K562 (cell line): Measurements from ENCODE around the gene TTC31. TPM values are rescaled to one million over a fixed set of nuclear protein-coding genes. Genes with fewer than 3 reads are reported as not detected.
A peak's percentile ranks its signal among the peaks of the same experiment; 100 is the strongest.

Experiments used
- CAMTA2 ChIP-seq: fragments of 250-450 bp; sonication (Bioruptor Pico); conservative IDR thresholded peaks from 2 replicates; pipeline ENCODE4 v1.5.1; 2022
- CHCHD3 ChIP-seq: fragments of 250-450 bp; sonication (Bioruptor Pico); IDR thresholded peaks from 2 replicates; pipeline ENCODE4 v2.1.2; 2022; ENCODE audit warnings: mild to moderate bottlenecking
- CHD1 ChIP-seq: fragments of 200-600 bp; sonication (generic); IDR thresholded peaks from one replicate; pipeline ENCODE4 v1.6.1; 2012; ENCODE audit warnings: mild to moderate bottlenecking, moderate library complexity, low read length, inconsistent platforms
- EP300 ChIP-seq: IDR thresholded peaks from 2 replicates; pipeline ENCODE4 v1.6.1; 2012; ENCODE audit warnings: low read length, improper control_type of control experiment
- ETV5 ChIP-seq: sonication (generic); formaldehyde crosslinking; IDR thresholded peaks from 2 replicates; pipeline ENCODE4 v1.4.0; 2020; ENCODE audit warnings: low read depth, mild to moderate bottlenecking, missing genetic modification reagents
- FOXM1 ChIP-seq, 2 experiments: fragments of 450-650 bp in 1 of 2; sonication (generic) in 1 of 2; formaldehyde crosslinking in 1 of 2; IDR thresholded peaks; 2 replicates each; pipeline versions ENCODE4 v1.6.1 to v1.9.0; 2017 to 2022; ENCODE audit warnings: low read depth in 2 of 2, mild to moderate bottlenecking in 2 of 2, missing genetic modification reagents in 1 of 2, moderate library complexity in 1 of 2
- GABPA ChIP-seq: fragments of 200-800 bp; sonication (Bioruptor generic); conservative IDR thresholded peaks from 2 replicates; pipeline ENCODE4 v1.6.1; 2016; ENCODE audit warnings: low read depth, missing genetic modification characterization, missing compliant biosample characterization
- HLTF ChIP-seq: fragments of 450-650 bp; IDR thresholded peaks from 2 replicates; pipeline ENCODE4 v1.6.1; 2016
- MED1 ChIP-seq: sonication (generic); formaldehyde crosslinking; IDR thresholded peaks from 2 replicates; pipeline ENCODE4 v1.8.1; 2023; ENCODE audit warnings: missing genetic modification reagents, borderline replicate concordance
- NCOA2 ChIP-seq, 2 experiments: fragments of 450-650 bp; IDR thresholded peaks; 2 replicates each; pipeline ENCODE4 v1.6.1; 2018; ENCODE audit warnings: mild to moderate bottlenecking in 2 of 2, moderate library complexity in 1 of 2; ENCODE audit not compliant: partially characterized antibody in 2 of 2
- NCOR1 ChIP-seq: fragments of 450-650 bp; IDR thresholded peaks from 2 replicates; pipeline ENCODE4 v1.6.1; 2016; ENCODE audit warnings: mild to moderate bottlenecking, moderate library complexity
- PHB2 ChIP-seq: fragments of 450-650 bp; IDR thresholded peaks from 2 replicates; pipeline ENCODE4 v1.6.1; 2017; ENCODE audit warnings: low read depth
- PYGO2 ChIP-seq: fragments of 450-650 bp; IDR thresholded peaks from 2 replicates; pipeline ENCODE4 v1.6.1; 2016; ENCODE audit warnings: mild to moderate bottlenecking, missing genetic modification characterization, moderate library complexity, missing compliant biosample characterization
- ZNF140 ChIP-seq: fragments of 250-450 bp; sonication (Bioruptor Pico); IDR thresholded peaks from 2 replicates; pipeline ENCODE4 v1.8.0; 2021; ENCODE audit warnings: moderate library complexity, mild to moderate bottlenecking, inconsistent platforms
- ZNF175 ChIP-seq: fragments of 200-800 bp; sonication (Bioruptor generic); IDR thresholded peaks from 2 replicates; pipeline ENCODE4 v1.6.1; 2016; ENCODE audit warnings: low read depth, mild to moderate bottlenecking, missing genetic modification characterization, missing compliant biosample characterization
- ZNF24 ChIP-seq: fragments of 450-650 bp; IDR thresholded peaks from 2 replicates; pipeline ENCODE4 v1.6.1; 2016
- polyA plus RNA-seq, 8 experiments: library from polyadenylated mRNA; depleted of rRNA in 4 of 8; stranded (reverse) in 5 of 8; unstranded in 3 of 8; fragments of >200 nt; fragmentation: Nextera tagmentation in 2 of 8; fragmentation: Illumina TruSeq in 1 of 8; extraction: Ambion mirVana in 2 of 8; extraction: Trizol in 1 of 8; gene quantifications; 2 replicates each; pipeline versions ENCODE4 v1.2.1 to v1.2.3, GENCODE V29; 2011 to 2014; ENCODE audit warnings: inconsistent platforms in 1 of 8, missing spikeins in 1 of 8
- total RNA-seq, 7 experiments: library from RNA; depleted of rRNA in 6 of 7; stranded (reverse); fragments of >200 nt in 6 of 7; fragmentation: Illumina TruSeq in 2 of 7; extraction: Trizol in 2 of 7; gene quantifications; 2 replicates each; pipeline versions ENCODE4 v1.2.1 to v1.2.3, GENCODE V29; 2011 to 2021; ENCODE audit warnings: low replicate concordance in 1 of 7
- TF ChIP-seq, protein P1 (sequence below), 2 experiments: fragments of 250-450 bp in 1 of 2; fragments of 450-650 bp in 1 of 2; sonication (Bioruptor Pico) in 1 of 2; IDR thresholded peaks; 2 replicates each; pipeline versions ENCODE4 v1.6.1 to v1.8.0; 2016 to 2021; ENCODE audit warnings: mild to moderate bottlenecking in 2 of 2, moderate library complexity in 2 of 2, missing compliant biosample characterization in 1 of 2, missing genetic modification characterization in 1 of 2
- TF ChIP-seq, protein P2 (sequence below), 3 experiments: fragments of 200-800 bp in 1 of 3; sonication (Bioruptor generic) in 1 of 3; sonication (generic) in 1 of 3; formaldehyde crosslinking in 1 of 3; IDR thresholded peaks; 2 replicates each; pipeline versions ENCODE4 v1.6.1 to v1.8.0; 2016 to 2022; ENCODE audit warnings: mild to moderate bottlenecking in 2 of 3, missing compliant biosample characterization in 2 of 3, missing genetic modification characterization in 2 of 3, missing genetic modification reagents in 1 of 3
- TF ChIP-seq, protein P3 (sequence below): fragments of 250-450 bp; sonication (Bioruptor Pico); IDR thresholded peaks from 2 replicates; pipeline ENCODE4 v1.8.0; 2021; ENCODE audit warnings: borderline replicate concordance, mild to moderate bottlenecking, moderate library complexity; ENCODE audit not compliant: poor library complexity, severe bottlenecking
- TF ChIP-seq, protein P4 (sequence below), 3 experiments: fragments of 200-800 bp in 1 of 3; fragments of 250-450 bp in 1 of 3; fragments of 450-650 bp in 1 of 3; sonication (Bioruptor Pico) in 1 of 3; sonication (Bioruptor generic) in 1 of 3; formaldehyde crosslinking in 1 of 3; IDR thresholded peaks; 2 replicates each; pipeline versions ENCODE4 v1.6.1 to v1.8.0; 2016 to 2022; ENCODE audit warnings: mild to moderate bottlenecking in 2 of 3, missing genetic modification characterization in 2 of 3, missing compliant biosample characterization in 1 of 3, moderate library complexity in 1 of 3

The TTC31 gene
- total and polyA plus RNA-seq, 9 of the 15 experiments (the other 6 are each of a cell fraction or from before 2014, with no cell fraction given) = 4.7 to 30.5 (median 15.9) TPM

DNA sequence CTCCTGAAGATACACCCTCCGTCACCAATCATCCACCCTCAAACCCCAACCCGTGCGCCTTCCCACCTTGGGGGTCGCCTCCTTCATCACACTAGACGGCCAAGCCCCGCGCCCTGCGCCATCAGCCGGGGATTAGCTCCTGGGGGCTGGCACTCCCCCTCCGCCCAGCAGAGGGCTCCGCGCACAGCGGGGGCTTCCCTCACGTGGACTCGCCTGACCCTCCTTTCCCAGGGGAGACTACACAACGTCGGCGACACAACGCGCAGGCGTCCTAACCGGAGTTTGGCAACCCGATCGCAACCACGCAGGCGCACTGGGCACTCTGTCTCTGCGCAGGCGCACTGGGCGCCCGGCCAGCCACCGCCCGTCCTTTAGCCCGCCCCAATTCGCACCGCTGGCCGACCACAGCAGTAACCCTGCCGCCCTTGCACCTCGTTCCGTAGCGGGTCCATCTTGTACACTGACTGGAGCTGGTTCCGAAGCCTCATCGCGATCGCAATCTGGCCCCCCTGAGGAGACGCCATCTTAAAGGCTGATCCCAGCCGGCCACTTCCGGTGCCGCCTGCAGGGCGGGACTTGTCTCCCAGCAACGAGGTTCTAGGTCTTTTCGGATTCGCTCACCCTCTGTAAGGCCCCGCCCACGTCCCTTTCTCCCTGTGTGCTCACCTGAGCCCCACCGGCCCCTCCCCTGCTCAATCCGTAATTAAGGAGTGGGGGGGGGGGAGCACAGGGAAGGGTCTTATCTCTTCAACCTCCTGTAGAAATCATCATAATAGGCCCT lies 24.5 kb downstream of the TTC31 start, which contains the start of gene PCGF1 (continued):
- TF ChIP-seq, protein P1, sequence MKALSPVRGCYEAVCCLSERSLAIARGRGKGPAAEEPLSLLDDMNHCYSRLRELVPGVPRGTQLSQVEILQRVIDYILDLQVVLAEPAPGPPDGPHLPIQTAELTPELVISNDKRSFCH (CRISPR knock-in tag; IDR thresholded peaks at IDR 0.05) = no peak
- TF ChIP-seq, protein P1 (tag; IDR thresholded peaks at IDR 0.05) = no peak
- TF ChIP-seq EP300 (peak; percentile 17; the same call in 1 of the 2 replicates), CHD1 (no peak), PHB2 (no peak), ZNF175 (CRISPR knock-in tag) (no peak), ZNF24 (no peak), GABPA (tag) (peak; percentile 95), CHCHD3 (CRISPR knock-in tag) (no peak), FOXM1 (IDR thresholded peaks at IDR 0.05; ENCODE audit: low read depth) (no peak), FOXM1 (CRISPR knock-in tag; IDR thresholded peaks at IDR 0.05; ENCODE audit: low read depth) (no peak), NCOR1 (peak; percentile 34; the same call in 1 of the 2 replicates), CAMTA2 (CRISPR knock-in tag) (no peak), HLTF (0 out of 2 replicates have a peak, but pooled peaks have one; percentile 50), ETV5 (peak; percentile 67), PYGO2 (tag) (no peak), MED1 (CRISPR knock-in tag) (no peak), ZNF140 (CRISPR knock-in tag) (no peak), NCOA2 (IDR thresholded peaks at IDR 0.05; ENCODE audit: partially characterized antibody in 2 of 2) (no peak)
- TF ChIP-seq, protein P2, sequence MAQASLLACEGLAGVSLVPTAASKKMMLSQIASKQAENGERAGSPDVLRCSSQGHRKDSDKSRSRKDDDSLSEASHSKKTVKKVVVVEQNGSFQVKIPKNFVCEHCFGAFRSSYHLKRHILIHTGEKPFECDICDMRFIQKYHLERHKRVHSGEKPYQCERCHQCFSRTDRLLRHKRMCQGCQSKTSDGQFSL (CRISPR knock-in tag; IDR thresholded peaks at IDR 0.05) = peak; percentile 81; the same call in 1 of the 2 replicates
- TF ChIP-seq, protein P2 (tag; IDR thresholded peaks at IDR 0.05) = no peak; a peak in 1 of 4 replicates
- TF ChIP-seq, protein P3, sequence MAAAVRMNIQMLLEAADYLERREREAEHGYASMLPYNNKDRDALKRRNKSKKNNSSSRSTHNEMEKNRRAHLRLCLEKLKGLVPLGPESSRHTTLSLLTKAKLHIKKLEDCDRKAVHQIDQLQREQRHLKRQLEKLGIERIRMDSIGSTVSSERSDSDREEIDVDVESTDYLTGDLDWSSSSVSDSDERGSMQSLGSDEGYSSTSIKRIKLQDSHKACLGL (CRISPR knock-in tag) = no peak
- TF ChIP-seq, protein P4, sequence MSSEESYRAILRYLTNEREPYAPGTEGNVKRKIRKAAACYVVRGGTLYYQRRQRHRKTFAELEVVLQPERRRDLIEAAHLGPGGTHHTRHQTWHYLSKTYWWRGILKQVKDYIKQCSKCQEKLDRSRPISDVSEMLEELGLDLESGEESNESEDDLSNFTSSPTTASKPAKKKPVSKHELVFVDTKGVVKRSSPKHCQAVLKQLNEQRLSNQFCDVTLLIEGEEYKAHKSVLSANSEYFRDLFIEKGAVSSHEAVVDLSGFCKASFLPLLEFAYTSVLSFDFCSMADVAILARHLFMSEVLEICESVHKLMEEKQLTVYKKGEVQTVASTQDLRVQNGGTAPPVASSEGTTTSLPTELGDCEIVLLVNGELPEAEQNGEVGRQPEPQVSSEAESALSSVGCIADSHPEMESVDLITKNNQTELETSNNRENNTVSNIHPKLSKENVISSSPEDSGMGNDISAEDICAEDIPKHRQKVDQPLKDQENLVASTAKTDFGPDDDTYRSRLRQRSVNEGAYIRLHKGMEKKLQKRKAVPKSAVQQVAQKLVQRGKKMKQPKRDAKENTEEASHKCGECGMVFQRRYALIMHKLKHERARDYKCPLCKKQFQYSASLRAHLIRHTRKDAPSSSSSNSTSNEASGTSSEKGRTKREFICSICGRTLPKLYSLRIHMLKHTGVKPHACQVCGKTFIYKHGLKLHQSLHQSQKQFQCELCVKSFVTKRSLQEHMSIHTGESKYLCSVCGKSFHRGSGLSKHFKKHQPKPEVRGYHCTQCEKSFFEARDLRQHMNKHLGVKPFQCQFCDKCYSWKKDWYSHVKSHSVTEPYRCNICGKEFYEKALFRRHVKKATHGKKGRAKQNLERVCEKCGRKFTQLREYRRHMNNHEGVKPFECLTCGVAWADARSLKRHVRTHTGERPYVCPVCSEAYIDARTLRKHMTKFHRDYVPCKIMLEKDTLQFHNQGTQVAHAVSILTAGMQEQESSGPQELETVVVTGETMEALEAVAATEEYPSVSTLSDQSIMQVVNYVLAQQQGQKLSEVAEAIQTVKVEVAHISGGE (CRISPR knock-in tag; IDR thresholded peaks at IDR 0.05) = peak in 1 of 3 experiments; percentile 48; a peak in 1 of 6 replicates
